H1 (cell line): Measurements from ENCODE around the gene SIGLEC10. TPM values are rescaled to one million over a fixed set of nuclear protein-coding genes. Genes with fewer than 3 reads are reported as not detected.

Experiments
- CTCF ChIA-PET: fragments of 300-600 bp; sonication (Branson Sonifier 250); formaldehyde crosslinking; loops from one replicate; lab custom pipeline; 2021; ENCODE audit not compliant: partially characterized antibody; lab: Charles Lee
- POLR2A ChIA-PET: fragments of 300-600 bp; sonication (Branson Sonifier 250); formaldehyde crosslinking; loops from one replicate; lab custom pipeline; 2021; ENCODE audit warnings: inconsistent platforms; ENCODE audit not compliant: partially characterized antibody; lab: Charles Lee
- DNase-seq, 2 experiments: peaks; one replicate each; pipeline versions ENCODE4 v3.0.0 to v3.0.0-alpha.2; 2010 to 2022; ENCODE audit warnings: low spot score in 2 of 2, low read depth in 1 of 2, mixed read lengths in 1 of 2
- FAIRE-seq: peaks from 2 replicates; lab custom pipeline; 2011; peaks lifted over from hg19 to GRCh38; lab: Jason Lieb, UNC
- H2AFZ ChIP-seq: 2 replicates; pipeline ENCODE4 v1.8.1; 2012; ENCODE audit warnings: low read length, inconsistent platforms
- H2AK5ac ChIP-seq: 2 replicates; pipeline ENCODE4 v1.6.1; 2013; ENCODE audit warnings: low read depth, low read length
- H2BK120ac ChIP-seq: replicated peaks from 2 replicates; pipeline ENCODE3; 2013; ENCODE audit warnings: low read depth, low read length, inconsistent platforms
- H2BK12ac ChIP-seq: 2 replicates; pipeline ENCODE4 v1.6.1; 2013; ENCODE audit warnings: low read depth, low read length
- H2BK15ac ChIP-seq: 2 replicates; pipeline ENCODE4 v1.6.1; 2013; ENCODE audit warnings: low read length
- H2BK20ac ChIP-seq: 2 replicates; pipeline ENCODE4 v1.6.1; 2013; ENCODE audit warnings: low read length
- H2BK5ac ChIP-seq: 2 replicates; pipeline ENCODE4 v1.6.1; 2013; ENCODE audit warnings: low read depth, low read length
- H3K14ac ChIP-seq: 2 replicates; pipeline ENCODE4 v1.6.1; 2013; ENCODE audit warnings: inconsistent platforms; ENCODE audit not compliant: insufficient read length
- H3K18ac ChIP-seq: 2 replicates; pipeline ENCODE4 v1.6.1; 2013; ENCODE audit warnings: low read length; ENCODE audit errors: extremely low read depth
- H3K23ac ChIP-seq: 2 replicates; pipeline ENCODE4 v1.6.1; 2013; ENCODE audit warnings: inconsistent platforms; ENCODE audit not compliant: insufficient read length
- H3K23me2 ChIP-seq: 2 replicates; pipeline ENCODE4 v1.6.1; 2013; ENCODE audit warnings: low read depth, low read length
- H3K27ac ChIP-seq: 2 replicates; pipeline ENCODE4 v1.6.1; 2011; ENCODE audit warnings: low read depth, low read length, inconsistent platforms
- H3K27me3 ChIP-seq, 4 experiments: replicated peaks in 1 of 4; 1 replicate in 1 of 4; 2 replicates in 3 of 4; pipeline versions ENCODE4 v1.6.1 to v1.8.1; 2011 to 2013; ENCODE audit warnings: low read length in 3 of 4, mild to moderate bottlenecking in 3 of 4, inconsistent platforms in 2 of 4, mixed read lengths in 2 of 4, moderate library complexity in 1 of 4; ENCODE audit not compliant: control insufficient read depth in 3 of 4, insufficient read depth in 3 of 4; ENCODE audit errors: extremely low read depth in 1 of 4
- H3K36me3 ChIP-seq, 4 experiments: 2 replicates each; pipeline versions ENCODE4 v1.6.1 to v1.8.1; 2011 to 2013; ENCODE audit warnings: mild to moderate bottlenecking in 4 of 4, low read length in 3 of 4, moderate library complexity in 2 of 4, control low read depth in 1 of 4, inconsistent platforms in 1 of 4; ENCODE audit not compliant: insufficient read depth in 4 of 4, control insufficient read depth in 2 of 4
- H3K4ac ChIP-seq: replicated peaks from 2 replicates; pipeline ENCODE3; 2013; ENCODE audit warnings: low read length, low read depth, mixed read lengths, inconsistent platforms; ENCODE audit not compliant: insufficient read length
- H3K4me1 ChIP-seq, 4 experiments: replicated peaks in 1 of 4; 1 replicate in 1 of 4; 2 replicates in 3 of 4; pipeline versions ENCODE4 v1.6.1 to v1.8.1; 2011 to 2013; ENCODE audit warnings: low read length in 3 of 4, inconsistent platforms in 2 of 4, mixed read lengths in 1 of 4; ENCODE audit not compliant: insufficient read depth in 4 of 4, control insufficient read depth in 3 of 4
- H3K4me2 ChIP-seq, 2 experiments: 2 replicates each; pipeline versions ENCODE4 v1.6.1 to v1.8.1; 2011 to 2013; ENCODE audit warnings: low read depth in 2 of 2, low read length in 2 of 2, control low read depth in 1 of 2, inconsistent platforms in 1 of 2, mild to moderate bottlenecking in 1 of 2; ENCODE audit not compliant: insufficient read depth in 1 of 2
- H3K4me3 ChIP-seq, 4 experiments: fragments of 200-600, 300-600 bp in 1 of 4; sonication (generic), shearing (Covaris generic), sonication (Bioruptor Twin) in 1 of 4; 2 replicates each; pipeline versions ENCODE4 v1.5.1 to v1.8.1; 2011 to 2016; ENCODE audit warnings: low read length in 4 of 4, low read depth in 3 of 4, control low read depth in 2 of 4, inconsistent platforms in 2 of 4, mild to moderate bottlenecking in 2 of 4, mixed read lengths in 1 of 4, moderate library complexity in 1 of 4; ENCODE audit not compliant: insufficient read depth in 2 of 4; ENCODE audit errors: extremely low read depth in 1 of 4
- H3K56ac ChIP-seq: replicated peaks from 2 replicates; pipeline ENCODE3; 2013; ENCODE audit warnings: low read depth, mild to moderate bottlenecking, mixed read lengths, low read length, inconsistent platforms; ENCODE audit not compliant: insufficient read length
- H3K79me1 ChIP-seq: 2 replicates; pipeline ENCODE4 v1.6.1; 2013; ENCODE audit warnings: low read depth, low read length, control low read depth
- H3K79me2 ChIP-seq, 2 experiments: 2 replicates each; pipeline versions ENCODE4 v1.6.1 to v1.8.1; 2012 to 2013; ENCODE audit warnings: low read length in 2 of 2, mild to moderate bottlenecking in 2 of 2, inconsistent platforms in 1 of 2; ENCODE audit not compliant: insufficient read depth in 2 of 2, control insufficient read depth in 1 of 2
- H3K9ac ChIP-seq, 4 experiments: replicated peaks in 1 of 4; 1 replicate in 1 of 4; 2 replicates in 3 of 4; pipeline versions ENCODE4 v1.6.1 to v1.8.1; 2011 to 2013; ENCODE audit warnings: low read depth in 3 of 4, low read length in 3 of 4, control low read depth in 2 of 4, mild to moderate bottlenecking in 2 of 4, moderate library complexity in 2 of 4, inconsistent platforms in 1 of 4; ENCODE audit errors: extremely low read depth in 1 of 4
- H3K9me3 ChIP-seq, 2 experiments: 2 replicates each; pipeline versions ENCODE4 v1.6.1 to v1.8.1; 2012 to 2013; ENCODE audit warnings: mild to moderate bottlenecking in 2 of 2, moderate library complexity in 2 of 2, control low read depth in 1 of 2, inconsistent platforms in 1 of 2, low read depth in 1 of 2, low read length in 1 of 2, mixed read lengths in 1 of 2; ENCODE audit not compliant: insufficient read depth in 2 of 2
- H4K20me1 ChIP-seq, 2 experiments: replicated peaks in 1 of 2; 2 replicates each; pipeline versions ENCODE3 to v1.8.1; 2011 to 2013; ENCODE audit warnings: inconsistent platforms in 2 of 2, low read length in 2 of 2, mild to moderate bottlenecking in 1 of 2; ENCODE audit not compliant: insufficient read depth in 2 of 2, control insufficient read depth in 1 of 2
- H4K5ac ChIP-seq: 2 replicates; pipeline ENCODE4 v1.6.1; 2013; ENCODE audit warnings: low read length, low read depth, mixed read lengths, inconsistent platforms; ENCODE audit not compliant: insufficient read length
- H4K8ac ChIP-seq: 2 replicates; pipeline ENCODE4 v1.8.0; 2013; ENCODE audit warnings: mild to moderate bottlenecking, moderate library complexity, low read length, inconsistent platforms; ENCODE audit not compliant: insufficient read depth; ENCODE audit errors: extremely low read depth
- H4K91ac ChIP-seq: replicated peaks from 2 replicates; pipeline ENCODE3; 2013; ENCODE audit warnings: low read length, mixed read lengths, inconsistent platforms; ENCODE audit not compliant: insufficient read length
- CTBP2 ChIP-seq: IDR thresholded peaks from 2 replicates; pipeline ENCODE4 v1.7.0; 2011; ENCODE audit warnings: borderline replicate concordance, mild to moderate bottlenecking, moderate library complexity, mixed read lengths, low read length; ENCODE audit not compliant: insufficient read depth, insufficient read length
- HDAC2 ChIP-seq, 2 experiments: fragments of 300-600 bp in 1 of 2; sonication (generic) in 1 of 2; IDR thresholded peaks; 2 replicates each; pipeline ENCODE4 v1.6.1; 2011 to 2012; ENCODE audit warnings: low read depth in 2 of 2, low read length in 2 of 2, mild to moderate bottlenecking in 2 of 2, moderate library complexity in 2 of 2, borderline replicate concordance in 1 of 2, inconsistent platforms in 1 of 2
- KDM4A ChIP-seq: IDR thresholded peaks from one replicate; pipeline ENCODE4 v1.7.1; 2012; ENCODE audit warnings: low read depth, mild to moderate bottlenecking, moderate library complexity, low read length, inconsistent platforms; ENCODE audit not compliant: severe bottlenecking
- WGBS, 2 experiments: shearing (Covaris generic) in 1 of 2; methylation state at CpG; one replicate each; pipeline versions ENCODE4 v1.1.6 to v1.1.7; 2013 to 2015; ENCODE audit warnings: low lambda C conversion rate in 2 of 2, mixed read lengths in 2 of 2, inconsistent platforms in 1 of 2, low coverage in 1 of 2, missing lambda C conversion rate in 1 of 2; ENCODE audit not compliant: insufficient replicate concordance in 2 of 2, insufficient coverage in 1 of 2, insufficient read length in 1 of 2; ENCODE audit errors: extremely low coverage in 1 of 2, missing lambda C conversion rate in 1 of 2; 5-methylcytosine and 5-hydroxymethylcytosine counted together
- polyA plus RNA-seq, 7 experiments: library from polyadenylated mRNA; depleted of rRNA in 3 of 7; stranded (reverse) in 5 of 7; unstranded in 2 of 7; fragments of >200 nt in 5 of 7; fragments of 200-250 nt in 2 of 7; gene quantifications; 1 replicate in 5 of 7; 2 replicates in 1 of 7; 4 replicates in 1 of 7; pipeline versions ENCODE4 v1.2.1 to v1.2.3, GENCODE V29; 2011 to 2013; ENCODE audit warnings: missing spikeins in 2 of 7, mixed read lengths in 2 of 7
- small RNA-seq: library from polyadenylated mRNA; stranded (forward); fragments of <200 nt; extraction: miRNeasy Mini kit (QIAGEN cat#:217004); gene quantifications from one replicate; pipeline ENCODE3, GENCODE V24; 2013; ENCODE audit not compliant: insufficient read depth
- total RNA-seq: library from RNA; stranded (reverse); fragmentation: NEBNext Ultra II Directional; extraction: Animal tissue kit (Norgen Biotek cat#: 25700); gene quantifications from 2 replicates; pipeline ENCODE4 v1.2.1, GENCODE V29; 2021

The SIGLEC10 gene
- total and polyA plus RNA-seq, 2 of the 8 experiments (the other 6 are each of a cell fraction or from before 2014, with no cell fraction given) = 0.06 TPM; not detected in 1

- H2BK15ac ChIP-seq = no peak overlapping the region
- TF ChIP-seq KDM4A (no peak), HDAC2 (IDR thresholded peaks at IDR 0.05; ENCODE audit: borderline replicate concordance in 1 of 2, low read depth in 2 of 2, low read length in 2 of 2) (no peak), CTBP2 (no peak)
- peaks cover 0 to 9% (median 4%) of the 10 kb centered on the region in 4 experiments for H3K4me1 ChIP-seq
- H2BK120ac ChIP-seq = no peak overlapping the region
- no peaks in the 10 kb centered on the region for H3K79me2 ChIP-seq
- ChIA-PET POLR2A (no interaction called here), CTCF (no interaction called here)
- FAIRE-seq (no peak), DNase-seq (no peak)
- H3K79me1 ChIP-seq = no peaks in the 10 kb centered on the region
- H2BK5ac ChIP-seq = no peak overlapping the region
- H3K23me2 ChIP-seq = peaks cover 4% of the 10 kb centered on the region
- H3K23ac ChIP-seq = no peak overlapping the region
- no peak overlapping the region for H3K56ac ChIP-seq
- H4K91ac ChIP-seq = no peak overlapping the region
- H3K14ac ChIP-seq = no peak overlapping the region
- H3K27me3 ChIP-seq = no peaks in the 10 kb centered on the region
- WGBS, 2 experiments = 87% methylated on average over 13 of the region's 13 CpGs; no CpG with 5 or more reads in 1 of the 2 experiments
- H3K9me3 ChIP-seq = no peaks in the 10 kb centered on the region
- no peak overlapping the region for H2AK5ac ChIP-seq
- no peak overlapping the region for H4K8ac ChIP-seq
- H3K4me2 ChIP-seq = no peak overlapping the region
- H3K18ac ChIP-seq = no peak overlapping the region
- no peak overlapping the region for H3K9ac ChIP-seq
- H2BK20ac ChIP-seq = no peak overlapping the region
- H3K4me3 ChIP-seq = no peak overlapping the region
- no peaks in the 10 kb centered on the region for H3K36me3 ChIP-seq
- no peak overlapping the region for H2BK12ac ChIP-seq
- no peak overlapping the region for H3K4ac ChIP-seq
- no peak overlapping the region for H2AFZ ChIP-seq
- no peak overlapping the region for H4K5ac ChIP-seq
- H4K20me1 ChIP-seq = no peaks in the 10 kb centered on the region
- H3K27ac ChIP-seq = no peak overlapping the region
These were observed 56.2 kb downstream of the SIGLEC10 start for GRCh38 chr19:51361239-51361638.

Small RNA genes within 50 kb of the gene (small RNA-seq; reads per million reads assigned to genes)
- gene AC020914.5 = not detected

Other genes starting within 250 kb of the SIGLEC10 start
- gene CD33, start 192.6 kb downstream of the SIGLEC10 start, total RNA-seq = not detected in 2 replicates
- gene CD33, start 192.6 kb downstream of the SIGLEC10 start, polyA plus RNA-seq (2011; rRNA removed) = 0.06 and 0.11 TPM in 2 replicates
- not detected in 2 replicates for gene SIGLECL1, start 166.6 kb downstream of the SIGLEC10 start, total RNA-seq
- not detected in 2 replicates for gene SIGLECL1, start 166.6 kb downstream of the SIGLEC10 start, polyA plus RNA-seq (2011; rRNA removed)
- 31.8 and 34.1 TPM in 2 replicates for gene IGLON5, start 106.0 kb downstream of the SIGLEC10 start, total RNA-seq
- 34.6 and 51.4 TPM in 2 replicates for gene IGLON5, start 106.0 kb downstream of the SIGLEC10 start, polyA plus RNA-seq (2011; rRNA removed)
- gene VSIG10L, start 75.5 kb downstream of the SIGLEC10 start, total RNA-seq = 10.2 and 10.3 TPM in 2 replicates
- gene VSIG10L, start 75.5 kb downstream of the SIGLEC10 start, polyA plus RNA-seq (2011; rRNA removed) = 9.9 and 10.4 TPM in 2 replicates
- gene ETFB, start 51.3 kb downstream of the SIGLEC10 start, total RNA-seq = 40.0 and 42.1 TPM in 2 replicates
- gene ETFB, start 51.3 kb downstream of the SIGLEC10 start, polyA plus RNA-seq (2011; rRNA removed) = 66.5 and 94.6 TPM in 2 replicates
- gene CLDND2, start 48.6 kb downstream of the SIGLEC10 start, total RNA-seq = 0.56 and 1.0 TPM in 2 replicates
- gene CLDND2, start 48.6 kb downstream of the SIGLEC10 start, polyA plus RNA-seq (2011; rRNA removed) = 0.21 TPM in 1 of 2 replicates, not detected in the other
- gene NKG7, start 45.0 kb downstream of the SIGLEC10 start, total RNA-seq = not detected in 2 replicates
- gene NKG7, start 45.0 kb downstream of the SIGLEC10 start, polyA plus RNA-seq (2011; rRNA removed) = not detected in 2 replicates
- gene LIM2, start 29.7 kb downstream of the SIGLEC10 start, total RNA-seq = not detected in 2 replicates
- gene LIM2, start 29.7 kb downstream of the SIGLEC10 start, polyA plus RNA-seq (2011; rRNA removed) = 0.13 TPM in 1 of 2 replicates, not detected in the other
- gene C19orf84, start 27.1 kb downstream of the SIGLEC10 start, total RNA-seq = 1.7 and 2.4 TPM in 2 replicates
- gene C19orf84, start 27.1 kb downstream of the SIGLEC10 start, polyA plus RNA-seq (2011; rRNA removed) = 2.1 and 2.3 TPM in 2 replicates
- gene SIGLEC8, start 40.8 kb upstream of the SIGLEC10 start, total RNA-seq = not detected in 2 replicates
- not detected in 2 replicates for gene SIGLEC8, start 40.8 kb upstream of the SIGLEC10 start, polyA plus RNA-seq (2011; rRNA removed)
- not detected in 2 replicates for gene CEACAM18, start 60.9 kb upstream of the SIGLEC10 start, total RNA-seq
- gene CEACAM18, start 60.9 kb upstream of the SIGLEC10 start, polyA plus RNA-seq (2011; rRNA removed) = not detected in 2 replicates
- not detected in 2 replicates for gene SIGLEC12, start 84.2 kb upstream of the SIGLEC10 start, total RNA-seq
- not detected in 2 replicates for gene SIGLEC12, start 84.2 kb upstream of the SIGLEC10 start, polyA plus RNA-seq (2011; rRNA removed)
- gene SIGLEC6, start 114.0 kb upstream of the SIGLEC10 start, total RNA-seq = not detected in 2 replicates
- 0.05 TPM in 1 of 2 replicates, not detected in the other for gene SIGLEC6, start 114.0 kb upstream of the SIGLEC10 start, polyA plus RNA-seq (2011; rRNA removed)
- 11.0 and 11.1 TPM in 2 replicates for gene ZNF175, start 153.6 kb upstream of the SIGLEC10 start, total RNA-seq
- 1.5 and 1.7 TPM in 2 replicates for gene ZNF175, start 153.6 kb upstream of the SIGLEC10 start, polyA plus RNA-seq (2011; rRNA removed)
- gene SIGLEC5, start 212.8 kb upstream of the SIGLEC10 start, total RNA-seq = not detected in 2 replicates
- gene SIGLEC5, start 212.8 kb upstream of the SIGLEC10 start, polyA plus RNA-seq (2011; rRNA removed) = not detected in 2 replicates
- gene SIGLEC14, start 229.2 kb upstream of the SIGLEC10 start, total RNA-seq = not detected in 2 replicates
- gene SIGLEC14, start 229.2 kb upstream of the SIGLEC10 start, polyA plus RNA-seq (2011; rRNA removed) = not detected in 2 replicates